ENCODE data around the gene CACFD1.

The CACFD1 gene

GRCh38 chr9:133460405-133461175, 812 bp downstream of the CACFD1 start:
- DNase-seq (ENCODE audit: insufficient read length, low spot score) (peak; percentile 60), FAIRE-seq (peak; percentile 75)
- no peak for TF ChIP-seq POU2F2 (IDR thresholded peaks at IDR 0.05; ENCODE audit: low read depth, low read length)
- no peak for TF ChIP-seq SPI1 (IDR thresholded peaks at IDR 0.05; ENCODE audit: low read depth, low read length)
- TF ChIP-seq TAF1 (IDR thresholded peaks at IDR 0.05; ENCODE audit: low read depth, low read length): no peak
- no peak for TF ChIP-seq PAX5 (IDR thresholded peaks at IDR 0.05; ENCODE audit: insufficient read depth, low read length, severe bottlenecking)

GRCh38 chr9:133461975-133462374, 2.2 kb downstream of the CACFD1 start:
- FAIRE-seq: no peak
- TF ChIP-seq TAF1 (IDR thresholded peaks at IDR 0.05; ENCODE audit: low read depth, low read length) (no peak), POLR2A (IDR thresholded peaks at IDR 0.05; ENCODE audit: low read depth, low read length) (no peak), POU2F2 (IDR thresholded peaks at IDR 0.05; ENCODE audit: low read depth, low read length) (no peak), PAX5 (IDR thresholded peaks at IDR 0.05; ENCODE audit: insufficient read depth, low read length, severe bottlenecking) (no peak), SPI1 (IDR thresholded peaks at IDR 0.05; ENCODE audit: low read depth, low read length) (no peak), POLR2AphosphoS5 (IDR thresholded peaks at IDR 0.05; ENCODE audit: low read depth, low read length) (no peak)
- no peak for DNase-seq (ENCODE audit: insufficient read length, low spot score)

DNA sequence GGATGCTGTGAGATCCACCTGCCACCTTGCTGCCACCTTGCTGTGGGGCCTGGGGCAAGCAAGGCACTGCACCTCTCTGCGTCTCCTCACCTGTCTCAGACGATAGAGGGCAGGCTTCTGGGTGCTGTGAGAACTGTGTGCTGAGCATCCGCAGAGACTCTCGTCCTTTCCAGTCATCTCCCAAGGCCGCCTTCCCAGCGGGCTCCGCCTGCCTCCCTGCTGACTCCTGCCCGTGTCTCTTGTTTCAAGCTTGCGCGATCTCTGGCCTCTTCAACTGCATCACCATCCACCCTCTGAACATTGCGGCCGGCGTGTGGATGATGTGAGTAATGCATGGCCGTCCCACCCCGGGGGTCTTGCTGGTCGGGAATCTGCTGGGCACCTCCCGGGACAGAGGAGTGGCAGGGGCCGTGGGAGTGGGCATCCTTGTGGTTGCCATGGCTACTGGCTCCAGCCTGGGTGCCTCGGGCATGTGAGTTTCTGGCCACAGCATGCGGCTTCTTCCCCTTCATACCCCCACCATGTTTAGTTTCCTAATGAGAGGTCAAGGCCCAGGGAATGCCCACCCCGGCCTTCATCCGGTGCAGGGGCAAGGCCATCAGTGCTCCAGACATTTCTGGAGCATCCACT, 3.6 kb downstream of the CACFD1 start:
- TF ChIP-seq PAX5 (IDR thresholded peaks at IDR 0.05; ENCODE audit: insufficient read depth, low read length, severe bottlenecking): no peak
- TF ChIP-seq SPI1 (IDR thresholded peaks at IDR 0.05; ENCODE audit: low read depth, low read length): no peak
- TF ChIP-seq POLR2AphosphoS5 (IDR thresholded peaks at IDR 0.05; ENCODE audit: low read depth, low read length): no peak
- no peak for TF ChIP-seq POLR2A (IDR thresholded peaks at IDR 0.05; ENCODE audit: low read depth, low read length)
- no peak for TF ChIP-seq TAF1 (IDR thresholded peaks at IDR 0.05; ENCODE audit: low read depth, low read length)
- TF ChIP-seq POU2F2 (IDR thresholded peaks at IDR 0.05; ENCODE audit: low read depth, low read length): no peak
- no peak for FAIRE-seq
- DNase-seq (ENCODE audit: insufficient read length, low spot score): no peak

DNA sequence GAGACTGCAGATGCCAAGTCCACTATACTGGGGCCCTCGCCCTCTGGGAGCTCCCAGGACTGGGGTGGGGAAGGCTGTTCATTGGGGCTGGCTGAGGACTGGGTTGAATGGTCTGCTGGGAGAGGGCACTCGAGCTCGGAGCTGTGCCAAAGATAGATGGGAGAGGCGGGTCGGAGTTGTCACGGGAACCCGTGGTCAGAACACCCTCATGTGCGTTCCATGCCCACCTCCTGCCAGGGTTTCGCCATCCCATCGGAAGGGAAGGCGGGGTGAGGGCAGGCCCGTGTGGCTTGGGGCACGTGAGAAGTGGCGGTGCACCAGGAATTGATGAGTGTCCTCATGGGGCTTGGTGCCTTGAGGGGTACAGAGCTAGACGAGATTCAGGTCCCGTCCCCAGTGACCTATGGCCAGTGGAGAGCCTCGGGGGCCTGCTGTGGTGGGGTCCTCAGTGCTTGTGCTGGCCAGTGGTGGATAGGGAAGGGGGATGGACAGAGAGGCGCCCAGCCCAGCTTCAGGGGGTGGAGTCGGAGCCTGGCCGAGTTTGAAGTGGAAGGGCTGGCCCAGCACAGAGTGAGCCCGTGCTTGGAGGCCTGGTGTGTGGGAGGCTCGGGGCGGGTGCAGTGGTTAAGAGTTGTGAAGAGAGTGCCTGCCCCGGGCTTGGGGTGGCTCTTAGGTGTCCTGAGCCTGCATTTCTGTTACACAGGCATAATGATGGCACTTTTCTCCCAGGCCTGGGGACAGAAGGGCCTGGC, 4.3 kb downstream of the CACFD1 start:
- DNase-seq (ENCODE audit: insufficient read length, low spot score) (no peak), FAIRE-seq (no peak)
- TF ChIP-seq PAX5 (IDR thresholded peaks at IDR 0.05; ENCODE audit: insufficient read depth, low read length, severe bottlenecking) (no peak), TAF1 (IDR thresholded peaks at IDR 0.05; ENCODE audit: low read depth, low read length) (no peak), POLR2A (IDR thresholded peaks at IDR 0.05; ENCODE audit: low read depth, low read length) (no peak), POLR2AphosphoS5 (IDR thresholded peaks at IDR 0.05; ENCODE audit: low read depth, low read length) (no peak), SPI1 (IDR thresholded peaks at IDR 0.05; ENCODE audit: low read depth, low read length) (no peak), POU2F2 (IDR thresholded peaks at IDR 0.05; ENCODE audit: low read depth, low read length) (no peak)

- DNase-seq (ENCODE audit: insufficient read length, low spot score) (no peak), FAIRE-seq (no peak)
- TF ChIP-seq PAX5 (IDR thresholded peaks at IDR 0.05; ENCODE audit: insufficient read depth, low read length, severe bottlenecking): no peak
- no peak for TF ChIP-seq POLR2A (IDR thresholded peaks at IDR 0.05; ENCODE audit: low read depth, low read length)
- TF ChIP-seq SPI1 (IDR thresholded peaks at IDR 0.05; ENCODE audit: low read depth, low read length): no peak
- no peak for TF ChIP-seq POU2F2 (IDR thresholded peaks at IDR 0.05; ENCODE audit: low read depth, low read length)
- TF ChIP-seq POLR2AphosphoS5 (IDR thresholded peaks at IDR 0.05; ENCODE audit: low read depth, low read length): no peak
- TF ChIP-seq TAF1 (IDR thresholded peaks at IDR 0.05; ENCODE audit: low read depth, low read length): no peak
These were observed 4.9 kb downstream of the CACFD1 start for GRCh38 chr9:133464638-133465037.

GRCh38 chr9:133465984-133466383, 6.2 kb downstream of the CACFD1 start:
- no peak for DNase-seq (ENCODE audit: insufficient read length, low spot score)
- no peak for FAIRE-seq
- TF ChIP-seq POLR2AphosphoS5 (IDR thresholded peaks at IDR 0.05; ENCODE audit: low read depth, low read length): no peak

- DNase-seq (ENCODE audit: insufficient read length, low spot score) (no peak), FAIRE-seq (no peak)
- TF ChIP-seq POU2F2 (IDR thresholded peaks at IDR 0.05; ENCODE audit: low read depth, low read length): no peak
- 0 out of 2 replicates have a peak, but pooled peaks have one; percentile 9 for TF ChIP-seq POLR2AphosphoS5 (IDR thresholded peaks at IDR 0.05; ENCODE audit: low read depth, low read length)
- no peak for TF ChIP-seq TAF1 (IDR thresholded peaks at IDR 0.05; ENCODE audit: low read depth, low read length)
- TF ChIP-seq POLR2A (IDR thresholded peaks at IDR 0.05; ENCODE audit: low read depth, low read length): no peak
- TF ChIP-seq PAX5 (IDR thresholded peaks at IDR 0.05; ENCODE audit: insufficient read depth, low read length, severe bottlenecking): no peak
These were observed 7.3 kb downstream of the CACFD1 start for GRCh38 chr9:133467101-133467500.

DNA sequence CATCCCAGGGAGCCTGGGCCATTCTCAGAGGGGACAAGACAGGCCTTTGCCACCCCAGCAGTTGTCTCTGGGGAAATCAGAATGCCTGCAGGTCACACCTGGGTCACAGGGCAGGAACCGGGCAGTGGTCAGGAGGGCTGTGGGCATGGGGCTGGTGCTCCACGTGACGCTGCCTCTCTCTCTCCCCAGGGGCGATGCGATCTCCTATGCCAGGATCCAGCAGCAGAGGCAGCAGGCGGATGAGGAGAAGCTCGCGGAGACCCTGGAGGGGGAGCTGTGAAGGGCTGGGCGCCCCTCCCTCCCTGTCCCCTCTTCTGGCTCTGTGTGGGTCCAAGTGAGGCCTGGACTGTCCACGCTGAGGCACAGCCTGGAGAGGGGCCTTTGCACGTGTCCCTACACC, 8.6 kb downstream of the CACFD1 start:
- FAIRE-seq: no peak
- TF ChIP-seq POLR2AphosphoS5 (IDR thresholded peaks at IDR 0.05; ENCODE audit: low read depth, low read length): no peak
- no peak for TF ChIP-seq POU2F2 (IDR thresholded peaks at IDR 0.05; ENCODE audit: low read depth, low read length)
- TF ChIP-seq POLR2A (IDR thresholded peaks at IDR 0.05; ENCODE audit: low read depth, low read length): no peak
- TF ChIP-seq SPI1 (IDR thresholded peaks at IDR 0.05; ENCODE audit: low read depth, low read length): no peak
- no peak for TF ChIP-seq PAX5 (IDR thresholded peaks at IDR 0.05; ENCODE audit: insufficient read depth, low read length, severe bottlenecking)
- TF ChIP-seq TAF1 (IDR thresholded peaks at IDR 0.05; ENCODE audit: low read depth, low read length): no peak
- no peak for DNase-seq (ENCODE audit: insufficient read length, low spot score)

DNA sequence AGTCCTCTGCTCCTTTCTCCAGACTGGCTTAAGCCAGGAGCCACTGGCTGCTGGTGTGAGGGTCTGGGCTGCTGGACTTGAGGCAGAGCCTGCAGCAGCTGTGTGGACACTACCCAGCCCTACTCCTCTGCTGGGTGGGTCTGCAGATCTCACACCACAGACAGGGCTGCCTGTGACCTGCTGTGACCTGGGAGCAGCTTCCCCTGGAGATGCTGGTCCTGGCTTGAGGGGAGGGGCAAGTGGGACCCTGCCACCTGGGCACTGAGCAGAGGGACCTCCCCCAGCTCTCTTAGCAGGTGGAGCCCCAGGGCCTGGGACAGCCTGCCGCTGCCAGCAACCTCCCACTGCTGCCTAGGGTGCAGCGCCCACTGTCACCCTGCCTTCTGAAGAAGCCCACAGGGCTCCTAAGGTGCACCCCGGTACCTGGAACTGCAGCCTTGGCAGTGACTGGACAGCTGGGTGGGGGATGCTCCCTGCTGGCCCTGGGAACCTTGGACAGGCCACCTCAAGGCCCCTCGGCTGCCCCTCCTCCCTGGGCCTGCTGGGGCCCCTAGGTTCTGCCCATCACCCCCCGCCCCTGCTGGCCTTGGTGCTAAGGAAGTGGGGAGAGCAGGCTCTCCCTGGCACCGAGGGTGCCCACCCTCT, 9.1 kb downstream of the CACFD1 start:
- no peak for DNase-seq (ENCODE audit: insufficient read length, low spot score)
- no peak for FAIRE-seq
- TF ChIP-seq POLR2AphosphoS5 (IDR thresholded peaks at IDR 0.05; ENCODE audit: low read depth, low read length) (no peak), POLR2A (IDR thresholded peaks at IDR 0.05; ENCODE audit: low read depth, low read length) (no peak), SPI1 (IDR thresholded peaks at IDR 0.05; ENCODE audit: low read depth, low read length) (no peak), TAF1 (IDR thresholded peaks at IDR 0.05; ENCODE audit: low read depth, low read length) (no peak), PAX5 (IDR thresholded peaks at IDR 0.05; ENCODE audit: insufficient read depth, low read length, severe bottlenecking) (no peak), POU2F2 (IDR thresholded peaks at IDR 0.05; ENCODE audit: low read depth, low read length) (no peak)
